GM10847 (cell line): ENCODE data around the gene BMP8B.

Experiments used
- POLR2A ChIP-seq: IDR thresholded peaks from 2 replicates; pipeline ENCODE4 v1.6.1; 2011; ENCODE audit not compliant: insufficient read length; ENCODE audit errors: extremely low read depth

The BMP8B gene

DNA sequence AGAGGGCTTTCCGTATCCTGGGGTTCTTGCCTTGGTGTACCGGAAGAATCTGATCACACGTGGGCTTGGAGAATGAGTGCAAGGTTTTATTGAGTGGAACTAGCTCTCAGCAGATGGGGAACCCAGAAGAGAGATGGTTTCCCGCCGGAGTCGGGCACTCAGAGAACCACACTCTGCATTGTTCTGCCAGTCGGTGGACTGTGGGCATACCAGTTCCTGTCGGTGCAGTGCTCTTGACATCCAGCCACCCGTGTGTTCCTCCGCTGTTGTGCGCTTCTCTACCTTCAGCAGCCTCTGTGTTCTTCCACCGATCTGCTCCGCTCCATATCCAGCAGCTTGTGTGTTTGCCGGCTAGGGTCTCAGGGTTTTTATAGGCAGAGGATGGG, 60.7 kb downstream of the BMP8B start:
- TF ChIP-seq POLR2A: no peak

DNA sequence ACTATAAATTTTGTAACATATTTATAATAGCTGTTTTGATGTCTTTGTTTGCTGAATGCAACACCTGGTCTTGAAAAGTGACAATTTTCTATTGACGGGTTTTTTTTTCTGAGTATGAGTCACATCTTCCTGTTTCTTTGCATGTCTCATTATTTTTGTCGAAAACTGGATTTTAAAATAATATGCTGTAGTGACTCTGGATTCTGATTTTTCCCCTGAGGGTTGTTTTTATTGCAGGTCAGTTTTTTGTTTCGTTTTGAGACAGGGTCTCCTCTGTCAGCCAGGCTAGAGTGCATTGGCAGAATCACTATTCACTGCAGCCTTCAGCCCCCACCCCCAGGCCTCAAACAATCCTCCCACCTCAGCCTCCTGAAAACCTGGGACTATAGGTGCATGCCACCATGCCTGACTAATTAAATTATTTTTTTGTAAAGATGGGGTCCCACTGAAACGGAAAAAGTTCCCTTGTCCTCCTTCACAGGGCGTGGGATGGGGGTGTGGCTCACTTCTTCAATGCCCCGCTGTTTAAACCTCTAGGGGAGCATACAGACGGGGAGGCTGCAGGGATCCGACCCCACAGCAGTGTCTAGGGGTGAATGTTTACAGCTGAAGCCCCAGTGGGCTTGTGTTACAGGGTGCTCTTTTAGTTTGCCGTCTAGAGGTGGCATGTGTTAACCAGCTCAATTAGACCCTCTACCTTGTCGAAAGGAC, 61.3 kb downstream of the BMP8B start:
- TF ChIP-seq POLR2A: no peak

DNA sequence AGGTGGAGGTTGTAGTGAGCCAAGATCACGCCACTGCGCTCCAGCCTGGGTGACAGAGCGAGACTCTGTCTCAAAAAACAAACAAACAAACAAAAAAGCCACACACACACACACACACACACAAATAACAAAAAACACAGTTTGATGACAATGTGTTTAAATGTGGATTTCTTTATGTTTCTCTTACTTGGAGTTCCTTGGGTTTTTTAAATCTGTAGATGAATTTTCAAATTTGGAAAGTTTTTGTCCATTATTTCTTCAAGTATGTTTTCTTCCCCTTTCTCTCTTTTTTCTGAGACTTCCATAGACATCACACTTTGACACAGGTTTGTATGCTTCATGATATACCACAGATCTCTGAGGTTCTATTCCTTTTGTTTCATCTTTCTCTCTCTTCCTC, 62.1 kb downstream of the BMP8B start:
- no peak for TF ChIP-seq POLR2A

DNA sequence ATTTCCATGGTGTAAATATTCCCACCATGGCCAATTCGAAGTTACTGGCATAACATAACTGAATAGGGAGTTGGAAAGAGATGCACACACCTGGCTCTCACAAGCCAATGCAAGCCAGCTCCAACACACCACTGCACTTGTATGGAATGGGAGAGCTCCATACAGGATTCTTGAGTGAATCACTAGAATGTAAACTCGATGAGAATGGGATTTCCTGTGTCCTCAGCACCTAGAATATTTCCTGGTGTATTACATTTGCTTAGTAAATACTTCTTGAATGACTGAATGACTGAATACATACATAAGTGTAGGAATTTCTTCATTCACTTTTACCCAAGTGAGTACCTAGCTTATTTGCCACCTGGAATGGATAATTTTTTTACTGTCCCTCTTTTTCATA, 66.2 kb downstream of the BMP8B start:
- TF ChIP-seq POLR2A: no peak

DNA sequence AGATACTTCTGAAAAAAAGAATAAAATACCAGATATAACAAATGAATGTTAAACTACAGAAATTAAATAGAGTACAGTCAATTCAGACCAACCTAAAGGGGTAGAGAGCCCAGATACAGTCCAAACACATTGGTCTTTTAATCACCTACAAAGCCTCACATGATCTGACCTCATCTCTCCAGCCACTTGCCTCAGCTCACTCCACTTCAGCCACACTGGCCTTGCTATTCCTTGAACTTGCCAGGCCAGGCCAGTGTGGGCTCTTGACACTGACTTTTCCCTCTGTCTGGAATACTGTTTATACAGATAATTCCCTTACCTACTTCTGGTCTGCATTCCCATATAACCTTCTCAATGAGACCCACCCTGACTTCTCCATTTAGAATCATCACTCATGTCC, 67.0 kb downstream of the BMP8B start:
- TF ChIP-seq POLR2A: no peak

DNA sequence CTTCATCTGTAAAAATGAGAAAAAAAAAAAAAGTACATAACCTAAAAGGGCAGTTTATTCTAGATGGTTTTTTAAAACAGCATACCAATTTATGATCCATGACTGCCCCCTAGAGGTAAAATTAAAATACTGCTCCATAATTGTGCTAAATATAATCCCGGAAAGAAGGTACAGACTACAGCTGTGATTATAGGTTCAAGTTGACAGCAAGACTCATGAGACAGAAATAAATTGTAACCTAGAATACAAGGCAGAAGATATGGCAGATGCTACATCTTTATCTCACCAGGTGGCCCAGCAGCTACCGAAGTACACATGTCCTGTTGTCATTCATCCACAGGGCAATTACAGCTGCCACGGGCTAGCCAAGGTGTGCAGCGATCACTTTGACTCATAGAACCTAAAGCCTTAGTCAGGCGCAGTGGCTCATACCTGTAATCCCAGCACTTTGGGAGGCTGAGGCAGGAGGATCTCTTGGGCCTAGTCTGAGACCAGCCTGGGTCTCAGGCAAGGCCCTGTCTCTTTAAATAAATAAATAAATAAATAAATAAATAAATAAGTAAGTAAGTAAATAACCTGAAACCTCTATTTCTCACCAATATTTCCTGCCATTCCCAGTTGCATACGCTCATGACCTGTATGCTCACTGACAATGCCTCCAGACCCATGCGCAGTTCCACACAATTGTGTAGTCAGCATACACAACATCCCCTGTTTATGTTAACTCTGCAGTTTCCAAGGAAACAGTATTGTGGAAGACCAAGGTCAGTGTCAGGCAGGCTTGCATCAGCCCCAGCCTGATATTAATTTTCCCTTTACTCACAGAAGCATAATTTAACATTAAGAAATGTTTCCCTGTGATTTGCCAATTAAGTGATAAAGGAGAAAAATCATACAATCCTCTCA, 68.3 kb downstream of the BMP8B start:
- TF ChIP-seq POLR2A: no peak

DNA sequence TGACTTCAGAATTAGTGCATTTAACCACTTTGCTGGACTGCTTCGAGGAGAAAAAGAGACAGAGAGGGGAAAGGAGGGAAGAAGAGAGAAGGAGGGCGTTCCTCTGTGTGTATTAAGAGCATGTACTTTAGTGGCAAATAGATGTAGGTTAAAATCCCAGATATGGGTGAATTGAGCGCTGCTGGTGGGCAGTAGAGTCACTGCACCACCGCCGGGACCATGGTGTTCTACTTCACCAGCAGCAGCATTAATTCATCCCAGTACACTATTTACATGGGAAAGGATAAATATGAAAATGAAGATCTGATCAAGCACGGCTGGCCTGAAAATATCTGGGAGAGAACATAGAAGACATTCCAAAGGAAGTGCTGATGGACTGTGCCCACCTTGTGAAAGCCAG, 70.9 kb downstream of the BMP8B start:
- TF ChIP-seq POLR2A: no peak

DNA sequence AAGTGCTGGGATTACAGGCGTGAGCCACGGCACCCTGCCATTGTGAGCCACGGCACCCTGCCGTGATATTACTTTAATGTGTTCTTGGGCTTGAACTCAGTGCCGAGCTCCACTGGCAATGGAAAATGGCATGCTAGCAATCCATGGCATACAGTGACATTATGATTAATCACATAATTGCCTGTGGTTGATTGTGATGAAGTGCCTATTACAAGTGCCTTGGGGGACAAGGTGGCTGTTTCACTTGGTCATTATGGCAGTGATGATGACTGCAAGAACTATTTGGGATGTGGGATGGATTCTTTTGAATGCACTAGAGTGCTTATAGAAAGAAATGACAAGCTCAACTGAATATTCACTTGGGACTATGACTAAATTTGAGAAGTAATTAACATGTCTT, 75.1 kb downstream of the BMP8B start:
- TF ChIP-seq POLR2A: no peak

DNA sequence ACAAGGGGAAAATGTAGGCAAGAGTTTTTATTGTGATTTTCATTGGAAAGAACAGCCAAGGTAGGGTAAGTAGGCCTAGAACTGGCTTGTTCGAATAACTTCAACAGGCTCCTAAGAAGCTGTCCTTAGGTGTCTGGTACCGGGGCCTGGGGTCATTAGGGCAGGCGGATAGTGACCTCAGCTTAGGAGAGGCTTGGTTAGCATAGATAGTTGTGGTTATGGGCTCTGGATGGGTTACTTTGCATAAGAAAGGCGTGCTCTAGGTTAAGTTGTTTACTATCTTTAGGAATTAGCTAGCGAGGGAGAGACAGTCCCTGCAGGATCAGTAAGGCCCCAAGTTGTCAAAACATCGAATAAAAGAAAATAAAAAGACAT, 76.7 kb downstream of the BMP8B start:
- TF ChIP-seq POLR2A: no peak

DNA sequence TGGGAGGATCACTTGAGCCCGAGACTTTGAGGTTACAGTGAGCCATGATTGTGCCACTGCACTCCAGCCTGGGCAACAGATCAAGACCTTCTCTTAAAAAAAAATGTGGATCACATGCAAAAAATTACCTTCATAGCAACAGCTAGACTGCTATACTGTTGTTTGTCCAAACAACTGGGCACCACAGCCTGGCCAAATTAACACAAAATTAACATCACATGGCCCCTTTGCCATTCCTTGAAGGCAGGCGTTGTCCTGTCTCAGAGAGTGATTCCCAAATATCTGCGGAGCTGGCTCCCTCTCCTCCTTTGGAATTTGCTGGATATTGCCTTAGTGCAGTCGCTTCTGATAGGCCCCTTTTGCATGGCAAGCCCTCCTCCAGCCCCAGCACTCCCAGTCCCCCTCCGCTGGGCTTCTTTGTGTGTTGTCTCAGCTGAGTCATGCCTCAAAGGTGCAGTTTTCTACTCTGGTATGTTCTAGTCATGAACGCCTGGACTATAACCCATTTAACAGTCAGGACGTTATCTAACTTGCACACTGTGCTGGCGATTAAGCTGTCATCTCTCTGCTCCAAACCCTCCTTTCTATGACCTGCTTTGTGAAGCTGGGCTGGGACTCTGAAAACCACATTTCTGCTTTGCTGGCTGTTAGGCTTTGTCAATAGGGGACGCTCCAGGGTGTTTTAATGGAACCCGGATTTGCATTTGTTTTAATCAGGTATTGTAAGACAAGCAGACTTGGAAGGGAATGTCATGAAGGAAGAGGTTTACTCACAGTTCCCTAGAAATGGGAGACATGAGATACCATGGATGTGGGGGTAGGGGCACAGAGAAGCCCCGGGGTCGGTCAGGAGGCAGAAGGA, 77.3 kb downstream of the BMP8B start:
- TF ChIP-seq POLR2A: no peak

DNA sequence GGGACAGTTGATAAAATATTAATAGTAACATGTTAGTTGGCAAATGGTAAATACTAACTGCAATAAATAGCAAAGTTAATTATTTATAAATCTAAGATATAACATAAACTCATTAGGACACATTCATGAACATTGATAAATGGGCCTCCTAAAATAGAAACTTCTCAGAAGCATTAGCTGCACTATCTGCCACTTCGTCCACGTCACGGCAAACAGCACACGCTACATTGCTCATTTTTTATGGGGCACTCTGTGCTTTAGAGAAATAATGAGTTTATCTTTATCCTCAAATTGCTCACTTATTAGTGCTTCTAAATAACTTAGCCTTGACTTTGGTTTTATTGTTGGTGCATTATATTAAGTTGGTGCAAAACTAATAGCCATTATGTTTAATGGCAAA, 81.2 kb downstream of the BMP8B start:
- TF ChIP-seq POLR2A: no peak
